Osteocyte (in vitro differentiated cells): Measurements from ENCODE around the gene TBRG1. TPM values are rescaled to one million over a fixed set of nuclear protein-coding genes. Genes with fewer than 3 reads are reported as not detected.

Experiments
- DNase-seq: peaks from one replicate; pipeline ENCODE4 v3.0.0; 2021; ENCODE audit warnings: mixed read lengths; ENCODE audit not compliant: unreplicated experiment; ENCODE audit errors: extremely low spot score
- H3K27ac Mint-ChIP-seq: one replicate; pipeline ENCODE4 v1.8.0; 2021; ENCODE audit warnings: mild to moderate bottlenecking, mixed read lengths; ENCODE audit not compliant: unreplicated experiment
- H3K27me3 Mint-ChIP-seq: one replicate; pipeline ENCODE4 v1.8.0; 2021; ENCODE audit warnings: mixed read lengths; ENCODE audit not compliant: unreplicated experiment
- H3K36me3 Mint-ChIP-seq: one replicate; pipeline ENCODE4 v1.8.0; 2021; ENCODE audit warnings: mixed read lengths; ENCODE audit not compliant: unreplicated experiment
- H3K4me1 Mint-ChIP-seq: one replicate; pipeline ENCODE4 v1.8.0; 2021; ENCODE audit warnings: mixed read lengths; ENCODE audit not compliant: unreplicated experiment
- H3K4me3 Mint-ChIP-seq: one replicate; pipeline ENCODE4 v1.8.0; 2021; ENCODE audit warnings: mild to moderate bottlenecking, moderate library complexity, mixed read lengths; ENCODE audit not compliant: unreplicated experiment
- H3K9me3 Mint-ChIP-seq: one replicate; pipeline ENCODE4 v1.8.0; 2021; ENCODE audit warnings: mixed read lengths; ENCODE audit not compliant: unreplicated experiment
- CTCF ChIP-seq: fragments of 200-600 bp; sonication (generic); IDR thresholded peaks from 2 replicates; pipeline ENCODE4 v1.5.0; 2021; ENCODE audit warnings: antibody characterized with exemption, mild to moderate bottlenecking, moderate library complexity
- total RNA-seq: library from RNA; stranded (reverse); gene quantifications from 2 replicates; pipeline ENCODE4 v1.2.1, GENCODE V29; 2021

TBRG1 gene
- total RNA-seq, 1 donor from 2014 or later = 34.8 TPM

GRCh38 chr11:124657904-124658303 lies 35.2 kb downstream of the TBRG1 start:
- no peak for DNase-seq
- no peaks in the 10 kb centered on the region for H3K9me3 Mint-ChIP-seq
- no peaks in the 10 kb centered on the region for H3K27me3 Mint-ChIP-seq
- peaks cover 7% of the 10 kb centered on the region for H3K36me3 Mint-ChIP-seq
- no peak overlapping the region for H3K4me3 Mint-ChIP-seq
- peaks cover 12% of the 10 kb centered on the region for H3K4me1 Mint-ChIP-seq
- H3K27ac Mint-ChIP-seq = no peak overlapping the region
- TF ChIP-seq CTCF = no peak

GRCh38 chr11:124658501-124658900 lies 35.8 kb downstream of the TBRG1 start:
- no peaks in the 10 kb centered on the region for H3K27me3 Mint-ChIP-seq
- DNase-seq = no peak
- H3K4me1 Mint-ChIP-seq = peaks cover 12% of the 10 kb centered on the region
- peaks cover 2% of the 10 kb centered on the region for H3K36me3 Mint-ChIP-seq
- H3K9me3 Mint-ChIP-seq = no peaks in the 10 kb centered on the region
- H3K4me3 Mint-ChIP-seq = no peak overlapping the region
- no peak overlapping the region for H3K27ac Mint-ChIP-seq
- no peak for TF ChIP-seq CTCF

- H3K36me3 Mint-ChIP-seq = peaks cover 2% of the 10 kb centered on the region
- DNase-seq = no peak
- no peaks in the 10 kb centered on the region for H3K9me3 Mint-ChIP-seq
- TF ChIP-seq CTCF = no peak
- H3K27ac Mint-ChIP-seq = no peak overlapping the region
- no peak overlapping the region for H3K4me3 Mint-ChIP-seq
- no peaks in the 10 kb centered on the region for H3K27me3 Mint-ChIP-seq
- H3K4me1 Mint-ChIP-seq = peaks cover 12% of the 10 kb centered on the region
Observed at GRCh38 chr11:124658986-124659385, 36.3 kb downstream of the TBRG1 start.

- H3K27ac Mint-ChIP-seq = no peak overlapping the region
- no peaks in the 10 kb centered on the region for H3K27me3 Mint-ChIP-seq
- no peak for TF ChIP-seq CTCF
- DNase-seq = no peak
- H3K36me3 Mint-ChIP-seq = peaks cover 2% of the 10 kb centered on the region
- H3K4me1 Mint-ChIP-seq = peaks cover 12% of the 10 kb centered on the region
- no peaks in the 10 kb centered on the region for H3K9me3 Mint-ChIP-seq
- no peak overlapping the region for H3K4me3 Mint-ChIP-seq
Observed at GRCh38 chr11:124661553-124661952, 38.9 kb downstream of the TBRG1 start.

GRCh38 chr11:124662106-124662505 lies 39.4 kb downstream of the TBRG1 start:
- no peak overlapping the region for H3K27ac Mint-ChIP-seq
- TF ChIP-seq CTCF = no peak
- H3K4me3 Mint-ChIP-seq = no peak overlapping the region
- DNase-seq = no peak
- no peaks in the 10 kb centered on the region for H3K27me3 Mint-ChIP-seq
- H3K4me1 Mint-ChIP-seq = peaks cover 7% of the 10 kb centered on the region
- H3K9me3 Mint-ChIP-seq = no peaks in the 10 kb centered on the region
- H3K36me3 Mint-ChIP-seq = peaks cover 2% of the 10 kb centered on the region
